Upper lobe of right lung (tissue), 1 donor: ENCODE measurements around the gene FBXW11. TPM values are rescaled to one million over a fixed set of nuclear protein-coding genes. Genes with fewer than 3 reads are reported as not detected.

Source experiments
- ATAC-seq: fragments of 200-7000 bp; cut with Tn5 transposase; one replicate; pipeline ENCODE4 v1.9.1; 2020; ENCODE audit warnings: mild to moderate bottlenecking, moderate library complexity
- DNase-seq: peaks from one replicate; pipeline ENCODE4 v3.0.0-alpha.2; 2020
- H3K27ac ChIP-seq: fragments of 200-600 bp; one replicate; pipeline ENCODE4 v1.8.0; 2022
- H3K27me3 ChIP-seq: fragments of 200-600 bp; one replicate; pipeline ENCODE4 v1.8.0; 2022; ENCODE audit warnings: mild to moderate bottlenecking
- H3K36me3 ChIP-seq: fragments of 200-600 bp; one replicate; pipeline ENCODE4 v1.8.0; 2022
- H3K4me1 ChIP-seq: fragments of 200-600 bp; one replicate; pipeline ENCODE4 v1.8.0; 2022
- H3K4me3 ChIP-seq: fragments of 200-600 bp; one replicate; pipeline ENCODE4 v1.8.0; 2022; ENCODE audit warnings: mild to moderate bottlenecking
- H3K9me3 ChIP-seq: fragments of 200-600 bp; one replicate; pipeline ENCODE4 v1.8.0; 2022
- intact Hi-C: fragments of 100-400 bp; cut with DNase I; formaldehyde crosslinking; loops from one replicate; pipeline ENCODE4 v1.11.0; 2022
- total RNA-seq: library from RNA; stranded (reverse); fragmentation: NEBNext Ultra II Directional; extraction: Animal tissue kit (Norgen Biotek cat#: 25700); gene quantifications from one replicate; pipeline ENCODE4 v1.2.1, GENCODE V29; 2021
- TF ChIP-seq, protein P1 (sequence below): fragments of 200-600 bp; IDR thresholded peaks from one replicate; pipeline ENCODE4 v1.8.0; 2022; ENCODE audit warnings: antibody characterized with exemption
- donor health status: DM: no; HTN: yes; CAD: no; lungs with severe emphysema.

The FBXW11 gene
- total RNA-seq, 1 donor from 2014 or later: 61.8 TPM

DNA sequence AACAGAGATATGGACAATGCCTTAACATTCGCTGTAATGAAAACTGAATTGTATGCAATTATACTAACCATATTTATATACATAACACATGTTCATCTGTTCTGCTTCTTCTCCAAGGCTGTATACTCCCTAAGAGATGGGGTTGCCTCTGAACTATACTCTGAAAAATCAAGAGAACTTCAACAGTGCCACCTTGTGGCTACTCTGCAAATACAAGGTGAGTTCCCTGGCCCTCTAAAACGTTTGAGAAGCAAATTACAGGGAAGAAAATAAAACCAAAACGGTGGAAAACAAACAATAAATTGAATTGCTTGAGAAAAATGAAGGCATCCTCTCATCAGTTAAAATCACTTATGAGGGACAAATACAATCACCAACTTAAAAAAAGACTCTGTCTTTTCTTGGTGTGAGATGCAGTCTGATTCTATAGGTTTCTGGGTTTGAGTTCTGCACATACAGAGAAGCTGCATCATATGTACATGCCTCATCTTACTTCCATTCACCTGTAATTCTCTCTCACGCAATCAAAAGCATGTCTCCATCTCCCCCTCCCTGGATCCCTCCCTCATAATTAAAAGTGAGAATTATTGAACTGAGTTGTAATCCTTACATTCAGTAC is 98.6 kb downstream of the FBXW11 start:
- no peaks in the 10 kb centered on the region for H3K9me3 ChIP-seq
- ATAC-seq (peak; percentile 86), DNase-seq (no peak)
- peaks cover 16% of the 10 kb centered on the region for H3K36me3 ChIP-seq
- H3K27me3 ChIP-seq: no peaks in the 10 kb centered on the region
- intact Hi-C loops: loop anchor here (10.0 kb wide), 1 partner anchor 493 kb away; the partner anchor contains the start of gene FGF18
- H3K4me3 ChIP-seq: no peak overlapping the region
- TF ChIP-seq, protein P1, sequence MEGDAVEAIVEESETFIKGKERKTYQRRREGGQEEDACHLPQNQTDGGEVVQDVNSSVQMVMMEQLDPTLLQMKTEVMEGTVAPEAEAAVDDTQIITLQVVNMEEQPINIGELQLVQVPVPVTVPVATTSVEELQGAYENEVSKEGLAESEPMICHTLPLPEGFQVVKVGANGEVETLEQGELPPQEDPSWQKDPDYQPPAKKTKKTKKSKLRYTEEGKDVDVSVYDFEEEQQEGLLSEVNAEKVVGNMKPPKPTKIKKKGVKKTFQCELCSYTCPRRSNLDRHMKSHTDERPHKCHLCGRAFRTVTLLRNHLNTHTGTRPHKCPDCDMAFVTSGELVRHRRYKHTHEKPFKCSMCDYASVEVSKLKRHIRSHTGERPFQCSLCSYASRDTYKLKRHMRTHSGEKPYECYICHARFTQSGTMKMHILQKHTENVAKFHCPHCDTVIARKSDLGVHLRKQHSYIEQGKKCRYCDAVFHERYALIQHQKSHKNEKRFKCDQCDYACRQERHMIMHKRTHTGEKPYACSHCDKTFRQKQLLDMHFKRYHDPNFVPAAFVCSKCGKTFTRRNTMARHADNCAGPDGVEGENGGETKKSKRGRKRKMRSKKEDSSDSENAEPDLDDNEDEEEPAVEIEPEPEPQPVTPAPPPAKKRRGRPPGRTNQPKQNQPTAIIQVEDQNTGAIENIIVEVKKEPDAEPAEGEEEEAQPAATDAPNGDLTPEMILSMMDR: peak; percentile 81
- H3K27ac ChIP-seq: peak overlapping the region; percentile 43
- peaks cover 21% of the 10 kb centered on the region for H3K4me1 ChIP-seq

DNA sequence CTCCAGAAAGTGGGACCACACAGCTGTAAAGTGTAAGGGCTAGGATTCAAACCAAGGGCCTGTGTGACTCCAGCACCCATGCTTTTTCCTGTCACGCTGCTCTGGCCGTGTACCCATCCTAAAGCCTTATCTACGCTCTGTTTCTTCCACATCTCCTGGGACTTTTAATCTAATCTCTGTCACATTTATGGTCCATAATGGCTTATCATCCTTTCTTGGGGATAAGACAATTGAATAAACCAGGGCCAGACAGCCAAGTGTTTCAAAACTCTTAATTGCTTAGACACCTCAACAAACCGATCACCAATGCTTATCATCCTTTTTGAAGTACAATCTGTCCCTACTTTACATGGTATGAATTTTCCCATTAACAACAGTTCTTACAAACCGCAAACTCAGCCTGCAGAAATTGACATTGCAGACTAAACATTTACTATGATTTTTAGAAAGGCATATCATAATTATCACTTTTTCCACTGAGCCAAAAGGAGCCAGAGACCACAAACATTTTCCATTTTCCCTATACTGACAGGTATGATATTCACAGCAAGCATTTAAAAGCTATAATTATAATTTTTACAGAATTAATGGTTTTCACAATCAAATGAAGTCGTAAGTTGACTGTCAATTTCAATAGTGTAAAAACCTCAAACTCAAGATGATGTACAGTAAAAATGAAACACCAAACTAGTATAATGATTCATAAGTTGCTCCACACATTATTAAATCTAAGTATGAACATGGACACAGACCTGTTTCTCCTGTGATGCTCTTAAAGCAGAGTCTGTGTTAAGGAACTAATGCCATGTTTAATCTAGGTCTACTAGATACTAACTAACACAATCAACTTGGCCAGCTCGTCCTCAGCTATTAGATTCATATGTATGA is 99.5 kb downstream of the FBXW11 start:
- Histone ChIP-seq H3K27ac (no peak overlapping the region), H3K9me3 (no peaks in the 10 kb centered on the region), H3K4me1 (peaks cover 15% of the 10 kb centered on the region), H3K4me3 (no peak overlapping the region), H3K27me3 (no peaks in the 10 kb centered on the region), H3K36me3 (peaks cover 16% of the 10 kb centered on the region)
- intact Hi-C loops: loop anchor here (10.0 kb wide), 1 partner anchor 492 kb away; the partner anchor contains the start of gene FGF18
- ATAC-seq: no peak
- DNase-seq: no peak
- TF ChIP-seq, protein P1: no peak

DNA sequence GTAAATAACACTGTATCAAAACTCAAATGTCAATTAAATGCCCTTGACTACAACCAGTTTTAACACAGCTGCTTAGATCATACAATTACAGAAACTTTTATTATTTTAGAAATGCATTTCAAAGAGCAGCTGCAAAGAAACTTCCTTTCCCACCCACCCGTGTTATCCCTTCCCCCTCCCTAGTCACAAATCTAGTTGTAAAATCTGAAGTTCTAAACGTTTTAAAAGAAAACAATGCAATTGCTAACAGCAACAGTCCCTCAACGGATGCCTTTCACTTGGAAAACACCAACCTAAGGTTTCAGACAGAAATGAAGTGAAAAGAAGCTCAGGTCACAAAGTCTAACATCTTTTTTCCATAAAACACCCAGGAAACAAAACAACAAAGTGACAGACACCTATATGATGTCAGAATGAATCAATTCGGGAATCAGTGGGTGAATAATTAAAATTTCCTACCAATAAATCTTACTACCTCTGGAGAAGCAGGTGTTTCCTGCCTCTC is 100.3 kb downstream of the FBXW11 start:
- H3K27ac ChIP-seq: no peak overlapping the region
- no peaks in the 10 kb centered on the region for H3K27me3 ChIP-seq
- no peak for ATAC-seq
- intact Hi-C loops: loop anchor here (10.0 kb wide), 1 partner anchor 491 kb away; the partner anchor contains the start of gene FGF18
- H3K36me3 ChIP-seq: peaks cover 16% of the 10 kb centered on the region
- peaks cover 15% of the 10 kb centered on the region for H3K4me1 ChIP-seq
- no peak for DNase-seq
- no peaks in the 10 kb centered on the region for H3K9me3 ChIP-seq
- TF ChIP-seq, protein P1: no peak
- no peak overlapping the region for H3K4me3 ChIP-seq

DNA sequence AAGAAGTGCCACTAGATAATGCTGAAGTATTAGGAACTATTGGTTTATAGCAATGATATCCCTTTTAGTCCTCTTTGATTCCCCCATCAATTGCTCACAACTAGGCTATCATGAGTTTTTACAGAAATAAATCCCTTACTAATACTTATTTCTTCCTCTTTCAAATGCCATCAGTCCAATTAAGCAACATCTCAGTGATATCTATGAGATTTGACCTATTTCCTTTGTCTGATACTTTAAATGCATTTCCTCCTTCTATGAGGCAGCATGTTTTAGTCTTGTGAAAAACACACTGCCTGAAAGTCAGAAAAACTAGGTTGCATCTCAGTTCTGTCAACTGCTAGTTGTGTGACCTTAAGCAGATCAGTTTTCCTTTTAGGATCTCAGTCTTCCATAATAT is 101.6 kb downstream of the FBXW11 start:
- peaks cover 10% of the 10 kb centered on the region for H3K36me3 ChIP-seq
- no peak for ATAC-seq
- H3K27ac ChIP-seq: no peak overlapping the region
- DNase-seq: no peak
- H3K9me3 ChIP-seq: no peaks in the 10 kb centered on the region
- H3K4me3 ChIP-seq: no peak overlapping the region
- intact Hi-C loops: loop anchor here (10.0 kb wide), 1 partner anchor 490 kb away; the partner anchor contains the start of gene FGF18
- H3K4me1 ChIP-seq: peaks cover 15% of the 10 kb centered on the region
- no peaks in the 10 kb centered on the region for H3K27me3 ChIP-seq
- TF ChIP-seq, protein P1: no peak

DNA sequence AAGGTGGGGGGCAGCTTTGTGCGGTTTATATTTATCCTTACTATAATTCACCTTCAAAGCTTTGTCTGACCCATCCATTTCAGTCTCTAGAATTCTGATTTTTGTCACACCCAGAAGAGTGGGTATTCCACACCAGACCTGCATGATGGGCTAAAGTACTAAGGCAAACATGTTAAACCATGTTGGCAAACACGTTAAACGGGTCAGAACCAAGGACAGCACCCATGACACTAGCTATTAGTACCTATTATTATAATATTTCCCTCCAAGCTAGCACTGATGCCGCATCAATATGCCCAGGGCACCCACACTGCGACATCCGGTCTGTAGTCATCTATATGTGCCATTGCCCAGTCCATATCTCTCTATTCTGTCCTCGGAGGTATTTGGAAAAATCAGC is 104.7 kb downstream of the FBXW11 start:
- no peaks in the 10 kb centered on the region for H3K9me3 ChIP-seq
- intact Hi-C loops: loop anchor here (10.0 kb wide), 1 partner anchor 487 kb away; the partner anchor contains the start of gene FGF18
- peaks cover 26% of the 10 kb centered on the region for H3K36me3 ChIP-seq
- ATAC-seq (no peak), DNase-seq (no peak)
- no peak overlapping the region for H3K4me3 ChIP-seq
- peaks cover 7% of the 10 kb centered on the region for H3K4me1 ChIP-seq
- TF ChIP-seq, protein P1: no peak
- no peaks in the 10 kb centered on the region for H3K27me3 ChIP-seq
- no peak overlapping the region for H3K27ac ChIP-seq
